A549 (cell line): ENCODE data around the gene FFAR1.

Experiments used
- EP300 ChIP-seq, 2 experiments: fragments of >200 bp; sonication (Bioruptor Twin); formaldehyde crosslinking; IDR thresholded peaks; 2 replicates in 1 of 2; 3 replicates in 1 of 2; pipeline ENCODE4 v1.6.1; 2016 to 2017
- MYC ChIP-seq: IDR thresholded peaks from 2 replicates; pipeline ENCODE4 v1.6.1; 2012; ENCODE audit warnings: mild to moderate bottlenecking, inconsistent platforms, low read length, improper control_type of control experiment, borderline replicate concordance
- POLR2A ChIP-seq: IDR thresholded peaks from 2 replicates; pipeline ENCODE4 v1.6.1; 2012; ENCODE audit warnings: mild to moderate bottlenecking, low read length
- TP53 ChIP-seq: fragments of 250-450 bp; sonication (Bioruptor Pico); IDR thresholded peaks from 2 replicates; pipeline ENCODE4 v1.5.0; 2021; ENCODE audit warnings: mild to moderate bottlenecking, moderate library complexity
- ZNF302 ChIP-seq: fragments of 250-450 bp; sonication (Bioruptor Pico); IDR thresholded peaks from 2 replicates; pipeline ENCODE4 v1.9.0; 2021; ENCODE audit warnings: inconsistent platforms, mild to moderate bottlenecking, moderate library complexity
- TF ChIP-seq, protein P1 (sequence below): IDR thresholded peaks from 2 replicates; pipeline ENCODE4 v1.6.1; 2012
- TF ChIP-seq, protein P2 (sequence below): fragments of >200 bp; sonication (Bioruptor Twin); formaldehyde crosslinking; IDR thresholded peaks from 3 replicates; pipeline ENCODE4 v1.5.1; 2016
- TF ChIP-seq, protein P3 (sequence below): fragments of 450-650 bp; IDR thresholded peaks from 2 replicates; pipeline ENCODE4 v1.6.1; 2014; ENCODE audit warnings: antibody characterized with exemption
- TF ChIP-seq, protein P4 (sequence below): IDR thresholded peaks from 2 replicates; pipeline ENCODE4 v1.6.1; 2012
- TF ChIP-seq, protein P5 (sequence below): fragments of 200-600 bp; sonication (generic); IDR thresholded peaks from 2 replicates; pipeline ENCODE4 v1.6.1; 2016; ENCODE audit warnings: antibody characterized with exemption, mild to moderate bottlenecking, moderate library complexity

DNA sequence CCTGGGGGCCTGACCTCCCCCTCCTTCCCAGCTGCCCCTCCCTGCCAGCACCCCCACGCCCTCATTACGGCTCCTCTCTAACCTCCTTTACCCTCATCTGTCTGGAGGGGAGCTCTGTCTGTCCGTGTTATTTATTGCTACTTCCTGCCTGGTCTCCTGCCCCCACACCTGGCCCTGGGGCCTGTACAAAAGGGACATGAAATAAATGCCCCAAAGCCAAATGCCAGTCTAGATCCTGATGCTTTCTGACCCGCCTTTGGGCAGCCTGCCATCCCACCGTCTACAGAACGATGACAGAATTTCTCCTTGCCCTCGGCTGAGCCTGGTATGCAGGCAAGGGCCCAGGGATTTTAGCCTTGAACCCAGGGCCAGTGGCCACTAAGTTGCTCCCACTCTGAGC lies 34.1 kb upstream of the FFAR1 start:
- TF ChIP-seq, protein P1, sequence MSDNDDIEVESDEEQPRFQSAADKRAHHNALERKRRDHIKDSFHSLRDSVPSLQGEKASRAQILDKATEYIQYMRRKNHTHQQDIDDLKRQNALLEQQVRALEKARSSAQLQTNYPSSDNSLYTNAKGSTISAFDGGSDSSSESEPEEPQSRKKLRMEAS = no peak
- TF ChIP-seq POLR2A = no peak
- no peak for TF ChIP-seq TP53 (CRISPR knock-in tag)
- no peak for TF ChIP-seq MYC
- TF ChIP-seq, protein P2, sequence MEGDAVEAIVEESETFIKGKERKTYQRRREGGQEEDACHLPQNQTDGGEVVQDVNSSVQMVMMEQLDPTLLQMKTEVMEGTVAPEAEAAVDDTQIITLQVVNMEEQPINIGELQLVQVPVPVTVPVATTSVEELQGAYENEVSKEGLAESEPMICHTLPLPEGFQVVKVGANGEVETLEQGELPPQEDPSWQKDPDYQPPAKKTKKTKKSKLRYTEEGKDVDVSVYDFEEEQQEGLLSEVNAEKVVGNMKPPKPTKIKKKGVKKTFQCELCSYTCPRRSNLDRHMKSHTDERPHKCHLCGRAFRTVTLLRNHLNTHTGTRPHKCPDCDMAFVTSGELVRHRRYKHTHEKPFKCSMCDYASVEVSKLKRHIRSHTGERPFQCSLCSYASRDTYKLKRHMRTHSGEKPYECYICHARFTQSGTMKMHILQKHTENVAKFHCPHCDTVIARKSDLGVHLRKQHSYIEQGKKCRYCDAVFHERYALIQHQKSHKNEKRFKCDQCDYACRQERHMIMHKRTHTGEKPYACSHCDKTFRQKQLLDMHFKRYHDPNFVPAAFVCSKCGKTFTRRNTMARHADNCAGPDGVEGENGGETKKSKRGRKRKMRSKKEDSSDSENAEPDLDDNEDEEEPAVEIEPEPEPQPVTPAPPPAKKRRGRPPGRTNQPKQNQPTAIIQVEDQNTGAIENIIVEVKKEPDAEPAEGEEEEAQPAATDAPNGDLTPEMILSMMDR = no peak
- TF ChIP-seq, protein P3, sequence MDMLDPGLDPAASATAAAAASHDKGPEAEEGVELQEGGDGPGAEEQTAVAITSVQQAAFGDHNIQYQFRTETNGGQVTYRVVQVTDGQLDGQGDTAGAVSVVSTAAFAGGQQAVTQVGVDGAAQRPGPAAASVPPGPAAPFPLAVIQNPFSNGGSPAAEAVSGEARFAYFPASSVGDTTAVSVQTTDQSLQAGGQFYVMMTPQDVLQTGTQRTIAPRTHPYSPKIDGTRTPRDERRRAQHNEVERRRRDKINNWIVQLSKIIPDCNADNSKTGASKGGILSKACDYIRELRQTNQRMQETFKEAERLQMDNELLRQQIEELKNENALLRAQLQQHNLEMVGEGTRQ = no peak
- TF ChIP-seq, protein P4, sequence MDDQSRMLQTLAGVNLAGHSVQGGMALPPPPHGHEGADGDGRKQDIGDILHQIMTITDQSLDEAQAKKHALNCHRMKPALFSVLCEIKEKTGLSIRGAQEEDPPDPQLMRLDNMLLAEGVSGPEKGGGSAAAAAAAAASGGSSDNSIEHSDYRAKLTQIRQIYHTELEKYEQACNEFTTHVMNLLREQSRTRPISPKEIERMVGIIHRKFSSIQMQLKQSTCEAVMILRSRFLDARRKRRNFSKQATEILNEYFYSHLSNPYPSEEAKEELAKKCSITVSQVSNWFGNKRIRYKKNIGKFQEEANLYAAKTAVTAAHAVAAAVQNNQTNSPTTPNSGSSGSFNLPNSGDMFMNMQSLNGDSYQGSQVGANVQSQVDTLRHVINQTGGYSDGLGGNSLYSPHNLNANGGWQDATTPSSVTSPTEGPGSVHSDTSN = no peak
- TF ChIP-seq ZNF302 (CRISPR knock-in tag) = no peak
- TF ChIP-seq, protein P5, sequence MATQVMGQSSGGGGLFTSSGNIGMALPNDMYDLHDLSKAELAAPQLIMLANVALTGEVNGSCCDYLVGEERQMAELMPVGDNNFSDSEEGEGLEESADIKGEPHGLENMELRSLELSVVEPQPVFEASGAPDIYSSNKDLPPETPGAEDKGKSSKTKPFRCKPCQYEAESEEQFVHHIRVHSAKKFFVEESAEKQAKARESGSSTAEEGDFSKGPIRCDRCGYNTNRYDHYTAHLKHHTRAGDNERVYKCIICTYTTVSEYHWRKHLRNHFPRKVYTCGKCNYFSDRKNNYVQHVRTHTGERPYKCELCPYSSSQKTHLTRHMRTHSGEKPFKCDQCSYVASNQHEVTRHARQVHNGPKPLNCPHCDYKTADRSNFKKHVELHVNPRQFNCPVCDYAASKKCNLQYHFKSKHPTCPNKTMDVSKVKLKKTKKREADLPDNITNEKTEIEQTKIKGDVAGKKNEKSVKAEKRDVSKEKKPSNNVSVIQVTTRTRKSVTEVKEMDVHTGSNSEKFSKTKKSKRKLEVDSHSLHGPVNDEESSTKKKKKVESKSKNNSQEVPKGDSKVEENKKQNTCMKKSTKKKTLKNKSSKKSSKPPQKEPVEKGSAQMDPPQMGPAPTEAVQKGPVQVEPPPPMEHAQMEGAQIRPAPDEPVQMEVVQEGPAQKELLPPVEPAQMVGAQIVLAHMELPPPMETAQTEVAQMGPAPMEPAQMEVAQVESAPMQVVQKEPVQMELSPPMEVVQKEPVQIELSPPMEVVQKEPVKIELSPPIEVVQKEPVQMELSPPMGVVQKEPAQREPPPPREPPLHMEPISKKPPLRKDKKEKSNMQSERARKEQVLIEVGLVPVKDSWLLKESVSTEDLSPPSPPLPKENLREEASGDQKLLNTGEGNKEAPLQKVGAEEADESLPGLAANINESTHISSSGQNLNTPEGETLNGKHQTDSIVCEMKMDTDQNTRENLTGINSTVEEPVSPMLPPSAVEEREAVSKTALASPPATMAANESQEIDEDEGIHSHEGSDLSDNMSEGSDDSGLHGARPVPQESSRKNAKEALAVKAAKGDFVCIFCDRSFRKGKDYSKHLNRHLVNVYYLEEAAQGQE = no peak
- no peak for TF ChIP-seq EP300 (IDR thresholded peaks at IDR 0.05)
